ENCODE results near the gene MAD2L2.
A peak's percentile ranks its signal among the peaks of the same experiment; 100 is the strongest.

Gene MAD2L2

GRCh38 chr1:11680270-11681070 is 478 bp downstream of the MAD2L2 start:
- peak; percentile 63 for DNase-seq (ENCODE audit: low spot score)
- TF ChIP-seq CTCF (IDR thresholded peaks at IDR 0.05; ENCODE audit: extremely low read depth, missing control alignments): no peak

- no peak for DNase-seq (ENCODE audit: low spot score)
- no peak for TF ChIP-seq CTCF (IDR thresholded peaks at IDR 0.05; ENCODE audit: extremely low read depth, missing control alignments)
Observed at GRCh38 chr1:11678442-11678841, 2.5 kb downstream of the MAD2L2 start.

GRCh38 chr1:11676386-11677103 is 4.4 kb downstream of the MAD2L2 start:
- no peak for DNase-seq (ENCODE audit: low spot score)
- TF ChIP-seq CTCF (IDR thresholded peaks at IDR 0.05; ENCODE audit: extremely low read depth, missing control alignments): no peak

GRCh38 chr1:11675325-11675724 is 5.6 kb downstream of the MAD2L2 start:
- DNase-seq (ENCODE audit: low spot score): no peak
- no peak for TF ChIP-seq CTCF (IDR thresholded peaks at IDR 0.05; ENCODE audit: extremely low read depth, missing control alignments)

DNA sequence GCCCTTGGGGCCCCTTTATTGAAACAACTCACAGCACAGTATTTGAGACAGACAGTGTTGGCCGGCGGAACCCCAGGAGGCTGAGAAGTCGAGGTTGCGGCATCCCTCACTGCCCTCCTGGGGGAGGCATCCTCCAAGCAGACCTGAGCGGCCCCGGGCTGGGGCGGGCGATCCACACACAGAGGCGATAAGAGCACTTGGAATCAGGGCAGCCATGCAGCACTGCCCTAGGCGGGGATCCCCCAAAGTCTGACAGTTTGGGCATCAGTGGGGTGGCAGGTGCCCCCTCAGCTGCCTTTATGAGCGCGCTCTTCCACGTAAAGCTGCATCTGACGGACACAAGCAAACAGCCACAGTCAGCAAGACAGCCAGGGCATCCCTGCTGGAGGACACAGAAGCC is 6.5 kb downstream of the MAD2L2 start:
- TF ChIP-seq CTCF (IDR thresholded peaks at IDR 0.05; ENCODE audit: extremely low read depth, missing control alignments): no peak
- DNase-seq (ENCODE audit: low spot score): no peak

GRCh38 chr1:11673089-11673769 is 7.7 kb downstream of the MAD2L2 start:
- DNase-seq (ENCODE audit: low spot score): no peak
- no peak for TF ChIP-seq CTCF (IDR thresholded peaks at IDR 0.05; ENCODE audit: extremely low read depth, missing control alignments)
